GM21737 (cell line): ENCODE data around the gene SKI.

ENCODE experiments used
- ATAC-seq: cut with Tn5 transposase; IDR thresholded peaks from one replicate; pipeline ENCODE4 v1.9.1; 2021; ENCODE audit warnings: mild to moderate bottlenecking, moderate library complexity; ENCODE audit not compliant: unreplicated experiment

SKI gene

GRCh38 chr1:2208309-2209239 lies 19.5 kb upstream of the SKI start:
- ATAC-seq = no peak

- ATAC-seq = no peak
These were observed 18.6 kb upstream of the SKI start for GRCh38 chr1:2209400-2210083.

GRCh38 chr1:2210084-2210653 lies 17.9 kb upstream of the SKI start:
- ATAC-seq = no peak

- no peak for ATAC-seq
These were observed 17.3 kb upstream of the SKI start for GRCh38 chr1:2210786-2211185.

GRCh38 chr1:2212274-2212531 lies 15.9 kb upstream of the SKI start:
- no peak for ATAC-seq

GRCh38 chr1:2212532-2213491 lies 15.3 kb upstream of the SKI start:
- no peak for ATAC-seq

GRCh38 chr1:2213576-2214505 lies 14.3 kb upstream of the SKI start:
- ATAC-seq = no peak

- ATAC-seq = no peak
These were observed 13.4 kb upstream of the SKI start for GRCh38 chr1:2214541-2215241.

- no peak for ATAC-seq
These were observed 12.8 kb upstream of the SKI start for GRCh38 chr1:2215329-2215728.

GRCh38 chr1:2215909-2216766 lies 12.0 kb upstream of the SKI start:
- no peak for ATAC-seq

GRCh38 chr1:2216767-2217058 lies 11.4 kb upstream of the SKI start:
- no peak for ATAC-seq

- ATAC-seq = no peak
These were observed 6.8 kb upstream of the SKI start for GRCh38 chr1:2221271-2221670.

GRCh38 chr1:2224170-2224584 lies 3.9 kb upstream of the SKI start:
- no peak for ATAC-seq

- ATAC-seq = no peak
These were observed 3.3 kb upstream of the SKI start for GRCh38 chr1:2224631-2225428.

GRCh38 chr1:2226525-2227345 lies 1.4 kb upstream of the SKI start:
- ATAC-seq = peak; percentile 1

GRCh38 chr1:2227346-2228156 lies 568 bp upstream of the SKI start:
- peak; percentile 83 for ATAC-seq
